SU-DHL-6 (cell line): Measurements from ENCODE around the gene PRPF6.

Experiments used
- EZH2phosphoT487 ChIP-seq: fragments of 200-600 bp; sonication (generic), shearing (Covaris generic); conservative IDR thresholded peaks from 2 replicates; pipeline ENCODE4 v1.6.1; 2018; ENCODE audit warnings: mild to moderate bottlenecking, antibody characterized with exemption, low read length, moderate library complexity, mixed read lengths
- TF ChIP-seq, protein P1 (sequence below): fragments of 200-600 bp; sonication (generic); IDR thresholded peaks from one replicate; pipeline ENCODE4 v1.5.1; 2017; ENCODE audit warnings: antibody characterized with exemption, mild to moderate bottlenecking, low read length, moderate library complexity; ENCODE audit not compliant: insufficient read depth, poor library complexity, severe bottlenecking

DNA sequence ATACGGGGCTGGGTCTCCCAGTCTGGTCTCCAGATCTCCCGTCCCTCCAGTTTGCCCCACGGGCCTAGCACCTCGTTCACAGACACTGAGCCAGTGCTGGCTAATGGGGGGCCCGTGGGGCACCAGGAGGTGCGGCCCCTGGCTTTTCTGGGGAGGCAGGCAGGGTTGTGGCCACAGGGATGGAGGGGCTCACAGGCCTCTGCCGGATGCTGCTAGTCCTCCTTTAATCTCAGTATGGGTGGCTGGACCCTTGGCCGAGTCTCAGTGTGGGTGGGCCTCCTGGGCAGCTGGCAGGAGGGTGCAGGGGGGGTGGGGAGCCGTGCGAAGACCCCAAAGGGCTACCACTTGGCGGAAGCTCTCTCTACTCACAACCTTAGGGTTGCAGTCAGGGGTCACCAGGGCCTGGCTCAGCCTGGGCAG lies 70.1 kb downstream of the PRPF6 start:
- TF ChIP-seq, protein P1, sequence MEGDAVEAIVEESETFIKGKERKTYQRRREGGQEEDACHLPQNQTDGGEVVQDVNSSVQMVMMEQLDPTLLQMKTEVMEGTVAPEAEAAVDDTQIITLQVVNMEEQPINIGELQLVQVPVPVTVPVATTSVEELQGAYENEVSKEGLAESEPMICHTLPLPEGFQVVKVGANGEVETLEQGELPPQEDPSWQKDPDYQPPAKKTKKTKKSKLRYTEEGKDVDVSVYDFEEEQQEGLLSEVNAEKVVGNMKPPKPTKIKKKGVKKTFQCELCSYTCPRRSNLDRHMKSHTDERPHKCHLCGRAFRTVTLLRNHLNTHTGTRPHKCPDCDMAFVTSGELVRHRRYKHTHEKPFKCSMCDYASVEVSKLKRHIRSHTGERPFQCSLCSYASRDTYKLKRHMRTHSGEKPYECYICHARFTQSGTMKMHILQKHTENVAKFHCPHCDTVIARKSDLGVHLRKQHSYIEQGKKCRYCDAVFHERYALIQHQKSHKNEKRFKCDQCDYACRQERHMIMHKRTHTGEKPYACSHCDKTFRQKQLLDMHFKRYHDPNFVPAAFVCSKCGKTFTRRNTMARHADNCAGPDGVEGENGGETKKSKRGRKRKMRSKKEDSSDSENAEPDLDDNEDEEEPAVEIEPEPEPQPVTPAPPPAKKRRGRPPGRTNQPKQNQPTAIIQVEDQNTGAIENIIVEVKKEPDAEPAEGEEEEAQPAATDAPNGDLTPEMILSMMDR = no peak
- TF ChIP-seq EZH2phosphoT487 = no peak
